CD8-positive, alpha-beta memory T cell (primary cell): ENCODE results near the gene RETREG2. TPM values are rescaled to one million over a fixed set of nuclear protein-coding genes. Genes with fewer than 3 reads are reported as not detected.

Experiments used
- CTCF ChIA-PET: fragments of 350-600 bp; sonication (Branson Sonifier 250); formaldehyde crosslinking; loops from one replicate; lab custom pipeline; 2021; ENCODE audit warnings: antibody characterized with exemption; lab: Charles Lee
- POLR2A ChIA-PET: fragments of 350-600 bp; sonication (Branson Sonifier 250); formaldehyde crosslinking; loops from one replicate; lab custom pipeline; 2021; ENCODE audit warnings: antibody characterized with exemption; lab: Charles Lee
- DNase-seq, 5 donors: peaks; one replicate each; pipeline versions ENCODE4 v3.0.0 to v3.0.0-alpha.2; 2020 to 2022; ENCODE audit warnings: mixed read lengths in 1 of 5
- H3K27ac ChIP-seq: one replicate; pipeline ENCODE4 v1.7.0; 2013; ENCODE audit warnings: low read depth, mild to moderate bottlenecking, low read length, moderate library complexity
- H3K27me3 ChIP-seq: 2 replicates; pipeline ENCODE4 v1.7.0; 2013; ENCODE audit warnings: low read length, mild to moderate bottlenecking; ENCODE audit not compliant: insufficient read depth, poor library complexity, severe bottlenecking
- H3K36me3 ChIP-seq: 2 replicates; pipeline ENCODE4 v1.7.0; 2013; ENCODE audit warnings: mild to moderate bottlenecking, low read length, moderate library complexity; ENCODE audit not compliant: insufficient read depth
- H3K4me1 ChIP-seq: 2 replicates; pipeline ENCODE4 v1.7.0; 2013; ENCODE audit warnings: mild to moderate bottlenecking, low read length, moderate library complexity; ENCODE audit not compliant: insufficient read depth
- H3K4me3 ChIP-seq: 2 replicates; pipeline ENCODE4 v1.7.0; 2013; ENCODE audit warnings: mild to moderate bottlenecking, low read length
- H3K9me3 ChIP-seq: 2 replicates; pipeline ENCODE4 v1.7.0; 2013; ENCODE audit warnings: mild to moderate bottlenecking, low read length
- H3K27ac Mint-ChIP-seq, 8 donors: one replicate each; pipeline ENCODE4 v1.8.0; 2020 to 2021; ENCODE audit warnings: mixed read lengths in 8 of 8, mild to moderate bottlenecking in 6 of 8, inconsistent platforms in 3 of 8, moderate library complexity in 3 of 8
- H3K27me3 Mint-ChIP-seq, 2 donors: one replicate each; pipeline ENCODE4 v1.8.0; 2020 to 2021; ENCODE audit warnings: mixed read lengths in 2 of 2, mild to moderate bottlenecking in 1 of 2, moderate library complexity in 1 of 2
- H3K36me3 Mint-ChIP-seq, 3 donors: one replicate each; pipeline ENCODE4 v1.8.0; 2020 to 2021; ENCODE audit warnings: mixed read lengths in 3 of 3, inconsistent platforms in 1 of 3, mild to moderate bottlenecking in 1 of 3
- H3K4me1 Mint-ChIP-seq, 3 donors: one replicate each; pipeline ENCODE4 v1.8.0; 2020 to 2021; ENCODE audit warnings: mixed read lengths in 3 of 3, inconsistent platforms in 1 of 3, mild to moderate bottlenecking in 1 of 3
- H3K4me3 Mint-ChIP-seq, 7 donors: one replicate each; pipeline ENCODE4 v1.8.0; 2020 to 2021; ENCODE audit warnings: mixed read lengths in 7 of 7, mild to moderate bottlenecking in 6 of 7, moderate library complexity in 4 of 7, inconsistent platforms in 2 of 7
- H3K9me3 Mint-ChIP-seq, 5 donors: one replicate each; pipeline ENCODE4 v1.8.0; 2020 to 2022; ENCODE audit warnings: mixed read lengths in 5 of 5, mild to moderate bottlenecking in 3 of 5, moderate library complexity in 2 of 5, inconsistent platforms in 1 of 5
- polyA plus RNA-seq: library from polyadenylated mRNA; unstranded; fragments of 300-500 nt; fragmentation: Illumina TruSeq; gene quantifications from one replicate; pipeline ENCODE4 v1.2.3, GENCODE V29; 2021
- total RNA-seq, 2 experiments: library from RNA; stranded (reverse); gene quantifications; one replicate each; pipeline ENCODE4 v1.2.3, GENCODE V29; 2021

Gene RETREG2
- total and polyA plus RNA-seq, 3 experiments from 2014 or later = 65.9 to 76.1 (median 67.6) TPM

DNA sequence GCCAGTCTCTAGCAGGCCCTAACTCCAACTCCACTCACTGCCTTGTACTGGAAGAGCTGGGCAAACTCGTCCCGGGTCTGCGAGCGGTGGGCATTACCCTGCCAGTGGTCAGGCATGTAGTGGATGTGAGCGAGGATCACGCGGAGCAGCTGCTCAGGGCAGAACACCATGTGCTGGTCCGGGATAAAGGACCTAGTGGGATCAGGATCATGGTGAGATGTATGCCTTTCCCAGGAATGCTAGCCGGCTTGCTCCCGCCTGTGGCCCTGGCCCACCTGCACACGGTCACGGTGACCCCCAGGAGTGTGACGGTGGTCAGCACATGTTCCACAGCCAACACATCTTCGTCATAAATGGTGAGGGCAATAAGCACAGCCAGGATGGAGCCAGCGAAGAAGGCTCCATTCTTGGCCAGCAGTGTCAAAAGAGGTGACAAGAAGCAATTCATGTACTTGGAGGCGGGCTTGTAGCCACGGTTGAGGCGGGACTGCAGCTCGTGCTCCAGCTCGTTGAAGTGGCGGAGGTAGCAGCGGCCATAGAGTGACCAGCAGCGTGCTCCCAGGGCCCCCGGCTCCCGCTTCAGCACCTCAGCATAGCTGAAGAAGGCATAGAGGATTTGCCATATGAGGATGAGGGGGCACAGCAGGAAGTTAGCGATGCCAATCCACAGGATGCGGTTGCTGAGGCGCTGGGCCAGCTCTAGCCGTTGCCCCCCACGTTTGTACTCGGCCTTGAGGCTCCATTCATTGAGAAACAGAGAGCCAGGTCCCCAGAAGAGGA, 45.9 kb downstream of the RETREG2 start:
- H3K9me3 ChIP-seq = no peaks in the 10 kb centered on the region
- POLR2A ChIA-PET = interaction anchor here (0.6 to 0.8 kb wide), 2 partner anchors 24 to 47 kb away, joined by 3 read pairs; partner anchors contain the start of gene CNPPD1
- H3K36me3 Mint-ChIP-seq = peaks cover 7 to 79% (median 12%) of the 10 kb centered on the region in 3 donors
- CTCF ChIA-PET = interaction anchor here (0.9 to 7.6 kb wide), 5 partner anchors 13 to 71 kb away, joined by 4 to 51 read pairs (median 5); partner anchors contain the start of genes CNPPD1, NHEJ1, TUBA4A and TUBA4B
- no peaks in the 10 kb centered on the region for H3K27me3 ChIP-seq
- no peak overlapping the region for H3K27ac ChIP-seq
- H3K27ac Mint-ChIP-seq = peak overlapping the region in 2 of 8 donors; percentile 35 to 61
- no peaks in the 10 kb centered on the region for H3K27me3 Mint-ChIP-seq
- DNase-seq = no peak
- no peak overlapping the region for H3K4me3 ChIP-seq
- H3K4me1 Mint-ChIP-seq = peaks cover 26 to 39% (median 30%) of the 10 kb centered on the region in 3 donors
- H3K36me3 ChIP-seq = peaks cover 61% of the 10 kb centered on the region
- H3K4me3 Mint-ChIP-seq = no peak overlapping the region
- no peaks in the 10 kb centered on the region for H3K9me3 Mint-ChIP-seq
- peaks cover 29% of the 10 kb centered on the region for H3K4me1 ChIP-seq

DNA sequence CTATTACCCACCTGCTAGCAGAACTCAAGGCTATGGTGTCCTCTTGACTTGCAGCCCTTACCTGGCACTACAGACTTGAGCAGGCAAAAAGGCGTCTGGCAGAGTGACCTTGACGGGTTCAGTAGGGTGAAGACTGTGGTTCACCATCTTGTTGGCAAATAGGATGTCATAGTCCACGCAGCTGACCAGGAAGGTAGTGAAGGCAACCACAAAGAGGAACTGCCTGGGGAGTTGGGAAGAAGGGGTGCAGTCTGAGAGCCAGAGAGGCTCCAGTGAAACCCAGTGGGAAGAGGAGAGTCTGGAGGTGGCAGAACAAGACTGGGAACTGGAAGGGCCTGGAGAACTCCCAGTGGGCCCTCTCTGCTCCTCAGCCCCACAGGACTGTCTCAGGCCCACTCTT, 47.3 kb downstream of the RETREG2 start:
- no peak for DNase-seq
- Mint-ChIP-seq H3K9me3 (no peaks in the 10 kb centered on the region), H3K4me3 (peak overlapping the region in 1 of 7 donors; percentile 47), H3K36me3 (peaks cover 7 to 83% (median 12%) of the 10 kb centered on the region in 3 donors), H3K27ac (peak overlapping the region in 2 of 8 donors; percentile 18 to 57), H3K27me3 (no peaks in the 10 kb centered on the region), H3K4me1 (peaks cover 28 to 40% (median 30%) of the 10 kb centered on the region in 3 donors)
- CTCF ChIA-PET = interaction anchor here (6.0 to 7.6 kb wide), 2 partner anchors 28 to 70 kb away, joined by 51 read pairs; partner anchors contain the start of genes TUBA4A and TUBA4B
- Histone ChIP-seq H3K4me1 (peaks cover 24% of the 10 kb centered on the region), H3K27ac (no peak overlapping the region), H3K9me3 (no peaks in the 10 kb centered on the region), H3K4me3 (no peak overlapping the region), H3K27me3 (no peaks in the 10 kb centered on the region), H3K36me3 (peaks cover 58% of the 10 kb centered on the region)
- POLR2A ChIA-PET = no interaction called here

DNA sequence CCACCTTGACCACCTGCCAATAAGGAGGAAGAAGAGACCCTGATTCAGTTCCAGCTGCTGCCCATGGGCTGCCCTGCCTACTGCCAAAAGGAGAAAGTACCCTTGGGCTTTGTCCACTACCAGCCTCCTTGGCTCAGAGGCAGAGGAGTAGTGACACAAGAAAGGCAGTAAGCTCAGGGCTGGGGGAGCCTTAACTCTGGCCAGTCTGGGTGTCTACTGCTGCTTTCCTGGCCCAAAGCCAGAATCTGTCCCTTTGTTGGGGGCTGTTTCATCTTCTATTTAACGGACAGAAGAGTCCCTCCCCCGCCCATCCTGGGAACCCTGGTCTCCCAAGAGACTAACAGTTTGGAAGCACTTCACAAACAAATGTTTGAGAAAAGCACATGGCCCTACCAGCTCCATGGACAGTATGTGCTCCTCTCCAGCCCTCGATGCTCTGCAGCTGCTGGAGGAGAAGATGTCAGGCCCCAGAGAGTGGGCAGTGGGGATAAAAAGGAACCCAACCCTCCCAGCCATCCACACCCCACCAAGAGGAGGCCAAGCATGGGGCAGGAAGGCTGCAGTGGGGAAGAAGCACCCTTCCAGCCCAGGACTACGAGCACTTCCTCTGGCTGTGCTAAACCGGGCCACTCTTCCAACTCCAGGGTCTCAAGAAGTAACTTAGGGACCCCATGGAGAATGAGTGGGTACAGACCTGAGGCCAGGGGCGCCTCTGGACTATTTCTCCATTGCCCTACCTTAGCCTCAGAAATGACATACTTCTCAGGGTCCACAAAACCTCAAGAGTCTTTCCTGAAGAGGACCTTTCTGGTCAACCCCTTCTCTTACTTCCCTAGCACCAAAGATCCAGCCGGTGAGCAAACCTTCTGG, 50.2 kb downstream of the RETREG2 start:
- peaks cover 3 to 75% (median 8%) of the 10 kb centered on the region in 3 donors for H3K36me3 Mint-ChIP-seq
- CTCF ChIA-PET = interaction anchor here (1.0 to 7.6 kb wide), 9 partner anchors 10 to 71 kb away, joined by 3 to 51 read pairs (median 6); partner anchors contain the start of genes NHEJ1, TUBA4A and TUBA4B
- peaks cover 44% of the 10 kb centered on the region for H3K4me1 ChIP-seq

GRCh38 chr2:219228911-219229304, 50.8 kb downstream of the RETREG2 start:
- Histone ChIP-seq H3K4me3 (peak overlapping the region; percentile 93), H3K27me3 (no peaks in the 10 kb centered on the region), H3K9me3 (no peaks in the 10 kb centered on the region), H3K4me1 (peaks cover 44% of the 10 kb centered on the region), H3K36me3 (peaks cover 49% of the 10 kb centered on the region), H3K27ac (peak overlapping the region; percentile 96)
- Mint-ChIP-seq H3K36me3 (peaks cover 0 to 75% (median 8%) of the 10 kb centered on the region in 3 donors), H3K4me1 (peaks cover 40 to 73% (median 54%) of the 10 kb centered on the region in 3 donors), H3K9me3 (no peaks in the 10 kb centered on the region), H3K27me3 (no peaks in the 10 kb centered on the region), H3K4me3 (peak overlapping the region; percentile 80 to 100 (median 97)), H3K27ac (peak overlapping the region; percentile 61 to 96 (median 84))
- CTCF ChIA-PET = interaction anchor here (0.8 to 7.6 kb wide), 10 partner anchors 11 to 70 kb away, joined by 3 to 51 read pairs (median 6); partner anchors contain the start of genes NHEJ1, TUBA4A and TUBA4B
- no peak for DNase-seq
- POLR2A ChIA-PET = interaction anchor here (0.9 to 4.5 kb wide), 11 partner anchors 10 to 69 kb away, joined by 4 to 164 read pairs (median 11); partner anchors contain the start of genes ABCB6, CNPPD1, DNAJB2 and GLB1L

More for the DNA sequence above, 50.2 kb downstream of the RETREG2 start:
- POLR2A ChIA-PET = interaction anchor here (0.9 to 4.5 kb wide), 8 partner anchors 9 to 67 kb away, joined by 4 to 164 read pairs (median 13); partner anchors contain the start of genes ABCB6, CNPPD1, DNAJB2 and GLB1L
- H3K27me3 Mint-ChIP-seq = no peaks in the 10 kb centered on the region
- peak overlapping the region; percentile 61 to 96 (median 84) for H3K27ac Mint-ChIP-seq
- peaks cover 50% of the 10 kb centered on the region for H3K36me3 ChIP-seq
- no peak for DNase-seq
- no peaks in the 10 kb centered on the region for H3K27me3 ChIP-seq
- peaks cover 38 to 67% (median 50%) of the 10 kb centered on the region in 3 donors for H3K4me1 Mint-ChIP-seq
- H3K27ac ChIP-seq = peak overlapping the region; percentile 96
- no peaks in the 10 kb centered on the region for H3K9me3 Mint-ChIP-seq
- H3K9me3 ChIP-seq = no peaks in the 10 kb centered on the region
- peak overlapping the region; percentile 80 to 100 (median 97) for H3K4me3 Mint-ChIP-seq
- H3K4me3 ChIP-seq = peak overlapping the region; percentile 93

DNA sequence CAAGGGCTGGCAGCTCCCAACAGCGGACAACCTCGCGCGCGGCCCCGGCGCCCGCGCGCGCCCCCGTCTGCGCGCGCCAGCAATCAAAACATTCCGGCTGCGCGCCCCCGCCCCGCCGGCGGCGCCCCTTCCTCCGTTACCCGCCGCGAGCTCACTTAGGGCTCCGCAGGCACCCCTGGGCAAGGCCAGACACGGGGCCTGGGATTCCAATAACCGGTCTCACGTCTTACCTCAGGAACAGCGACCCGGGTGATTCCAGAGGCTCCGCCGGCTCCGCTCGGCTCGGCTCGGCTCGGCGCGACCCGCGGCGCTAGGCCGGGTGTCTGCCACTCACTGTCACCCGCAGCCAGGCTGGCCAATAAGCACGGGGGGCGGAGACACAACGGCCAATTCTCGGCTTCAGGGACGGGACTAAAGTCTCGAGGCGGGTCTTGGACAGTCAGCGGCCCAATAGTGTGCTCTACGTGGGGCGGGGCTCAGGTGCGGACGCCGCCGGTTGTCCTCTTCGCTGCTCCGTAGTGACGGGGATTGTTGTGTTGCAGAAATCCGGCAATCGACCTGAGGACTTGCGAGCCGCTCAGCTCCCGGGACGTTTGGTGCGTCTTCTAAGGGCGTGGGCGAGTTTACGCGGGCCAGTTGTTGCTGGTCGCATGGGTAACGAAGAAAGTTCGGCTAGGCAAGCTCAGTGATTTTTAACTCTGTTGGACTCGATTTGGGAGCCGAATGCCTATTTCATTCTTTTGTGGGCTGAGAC, 51.4 kb downstream of the RETREG2 start, which contains the start of the genes ANKZF1 and ATG9A:
ANKZF1 (plus strand) TSS at position 502 of the 754 bp plus-strand sequence. CDS start 452 bp downstream, outside the sequence.
ATG9A (minus strand) TSS at position 332 of the 754 bp plus-strand sequence. CDS start 1,612 bp downstream, outside the sequence.
- Mint-ChIP-seq H3K4me3 (peak within 1 kb of the TSS; percentile 92 to 100 (median 98)), H3K36me3 (peaks cover 0 to 75% (median 11%) of the 10 kb centered on the region in 3 donors), H3K27me3 (no peaks in the 10 kb centered on the region), H3K27ac (peak within 1 kb of the TSS; percentile 94 to 100 (median 98)), H3K4me1 (peaks cover 42 to 79% (median 54%) of the 10 kb centered on the region in 3 donors), H3K9me3 (no peaks in the 10 kb centered on the region)
- POLR2A ChIA-PET = interaction anchor here (0.7 to 4.5 kb wide), 15 partner anchors 10 to 158 kb away, joined by 3 to 164 read pairs (median 6); partner anchors contain the start of genes ABCB6, CNPPD1, DNAJB2 and DNPEP
- peak; percentile 96 to 99 (median 98) for DNase-seq
- Histone ChIP-seq H3K27me3 (no peaks in the 10 kb centered on the region), H3K9me3 (no peaks in the 10 kb centered on the region), H3K4me3 (peak within 1 kb of the TSS; percentile 93), H3K27ac (peak within 1 kb of the TSS; percentile 96), H3K4me1 (peaks cover 44% of the 10 kb centered on the region), H3K36me3 (peaks cover 49% of the 10 kb centered on the region)
- CTCF ChIA-PET = interaction anchor here (0.8 to 7.6 kb wide), 12 partner anchors 9 to 70 kb away, joined by 3 to 51 read pairs (median 5); partner anchors contain the start of genes DNAJB2, NHEJ1, TUBA4A and TUBA4B

DNA sequence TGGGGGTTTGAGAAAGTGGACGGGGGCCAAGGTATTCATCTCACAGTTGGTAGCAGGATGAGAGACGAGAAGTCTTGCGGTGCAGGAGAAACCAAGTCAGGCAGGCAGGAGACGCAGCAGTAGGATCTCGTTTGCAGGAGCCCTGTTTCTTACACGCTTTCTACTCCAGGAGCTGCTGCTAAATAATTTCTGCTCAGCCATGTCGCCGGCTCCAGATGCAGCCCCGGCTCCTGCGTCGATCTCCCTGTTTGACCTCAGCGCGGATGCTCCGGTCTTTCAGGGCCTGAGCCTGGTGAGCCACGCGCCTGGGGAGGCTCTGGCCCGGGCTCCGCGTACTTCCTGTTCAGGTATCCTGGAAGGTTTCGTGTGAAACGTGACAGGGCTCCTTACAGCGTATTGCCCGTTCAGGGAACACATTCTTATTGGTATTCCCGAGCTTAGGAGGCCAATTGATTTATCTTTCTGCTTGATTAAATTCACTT, 52.0 kb downstream of the RETREG2 start:
- peaks cover 0 to 75% (median 10%) of the 10 kb centered on the region in 3 donors for H3K36me3 Mint-ChIP-seq
- no peaks in the 10 kb centered on the region for H3K9me3 Mint-ChIP-seq
- H3K9me3 ChIP-seq = no peaks in the 10 kb centered on the region
- no peaks in the 10 kb centered on the region for H3K27me3 Mint-ChIP-seq
- H3K27ac ChIP-seq = peak overlapping the region; percentile 96
- H3K4me1 ChIP-seq = peaks cover 44% of the 10 kb centered on the region
- CTCF ChIA-PET = interaction anchor here (0.9 to 7.6 kb wide), 11 partner anchors 9 to 69 kb away, joined by 3 to 51 read pairs (median 5); partner anchors contain the start of genes DNAJB2, GLB1L, STK16 and TUBA4A
- H3K4me1 Mint-ChIP-seq = peaks cover 45 to 77% (median 54%) of the 10 kb centered on the region in 3 donors
- peak in 2 of 5 donors; percentile 36 to 39 for DNase-seq
- H3K4me3 Mint-ChIP-seq = peak overlapping the region; percentile 92 to 100 (median 98)
- H3K36me3 ChIP-seq = peaks cover 49% of the 10 kb centered on the region
- peak overlapping the region; percentile 93 for H3K4me3 ChIP-seq
- peak overlapping the region; percentile 94 to 100 (median 98) for H3K27ac Mint-ChIP-seq
- H3K27me3 ChIP-seq = no peaks in the 10 kb centered on the region
- POLR2A ChIA-PET = interaction anchor here (0.7 to 4.5 kb wide), 14 partner anchors 9 to 157 kb away, joined by 3 to 164 read pairs (median 6); partner anchors contain the start of genes ABCB6, CNPPD1, DNAJB2 and DNPEP
